H9 (cell line): ENCODE measurements around the gene CERS3. TPM values are rescaled to one million over a fixed set of nuclear protein-coding genes. Genes with fewer than 3 reads are reported as not detected.

Source experiments
- DNase-seq: peaks from one replicate; pipeline ENCODE4 v3.0.0-alpha.2; 2017
- H2AFZ ChIP-seq: one replicate; pipeline ENCODE4 v1.6.1; 2013; ENCODE audit warnings: mild to moderate bottlenecking, low read length, control low read depth, moderate library complexity
- H2AK5ac ChIP-seq: 2 replicates; pipeline ENCODE4 v1.6.1; 2013; ENCODE audit warnings: low read length, control low read depth, mixed read lengths; ENCODE audit not compliant: insufficient read length
- H2BK120ac ChIP-seq: one replicate; pipeline ENCODE4 v1.6.1; 2013; ENCODE audit warnings: low read depth, mild to moderate bottlenecking, low read length, control low read depth, inconsistent platforms; ENCODE audit not compliant: poor library complexity, severe bottlenecking
- H2BK12ac ChIP-seq: 2 replicates; pipeline ENCODE4 v1.6.1; 2013; ENCODE audit warnings: low read length, control low read depth, mixed read lengths, low read depth; ENCODE audit not compliant: insufficient read length
- H2BK15ac ChIP-seq: 2 replicates; pipeline ENCODE4 v1.6.1; 2013; ENCODE audit warnings: low read depth, low read length, control low read depth
- H2BK20ac ChIP-seq: one replicate; pipeline ENCODE4 v1.6.1; 2013; ENCODE audit warnings: low read depth, mild to moderate bottlenecking, low read length, control low read depth, inconsistent platforms; ENCODE audit not compliant: poor library complexity, severe bottlenecking
- H2BK5ac ChIP-seq: 2 replicates; pipeline ENCODE4 v1.6.1; 2013; ENCODE audit warnings: low read length, control low read depth, mixed read lengths; ENCODE audit not compliant: insufficient read length
- H3K14ac ChIP-seq: 2 replicates; pipeline ENCODE4 v1.6.1; 2013; ENCODE audit warnings: low read length, control low read depth; ENCODE audit not compliant: insufficient read depth
- H3K18ac ChIP-seq: 2 replicates; pipeline ENCODE4 v1.6.1; 2013; ENCODE audit warnings: low read depth, mild to moderate bottlenecking, mixed read lengths, low read length, control low read depth; ENCODE audit not compliant: insufficient read length
- H3K23ac ChIP-seq: 2 replicates; pipeline ENCODE4 v1.6.1; 2013; ENCODE audit warnings: low read length, control low read depth, mixed read lengths, low read depth; ENCODE audit not compliant: insufficient read length
- H3K23me2 ChIP-seq: 2 replicates; pipeline ENCODE4 v1.6.1; 2013; ENCODE audit warnings: low read depth, mild to moderate bottlenecking, mixed read lengths, low read length, control low read depth; ENCODE audit not compliant: insufficient read length, poor library complexity, severe bottlenecking
- H3K27ac ChIP-seq: 2 replicates; pipeline ENCODE4 v1.5.1; 2013; ENCODE audit warnings: low read length, control low read depth, mixed read lengths, low read depth; ENCODE audit not compliant: insufficient read length
- H3K27me3 ChIP-seq: 2 replicates; pipeline ENCODE4 v1.6.1; 2013; ENCODE audit warnings: low read length, control low read depth, inconsistent platforms; ENCODE audit not compliant: insufficient read depth
- H3K4ac ChIP-seq: 2 replicates; pipeline ENCODE4 v1.6.1; 2013; ENCODE audit warnings: low read depth, mild to moderate bottlenecking, control low read depth, inconsistent platforms, low read length, moderate library complexity
- H3K4me1 ChIP-seq: 2 replicates; pipeline ENCODE4 v1.6.1; 2013; ENCODE audit warnings: low read length, control low read depth, inconsistent platforms; ENCODE audit not compliant: insufficient read depth
- H3K4me2 ChIP-seq: 2 replicates; pipeline ENCODE4 v1.6.1; 2013; ENCODE audit warnings: low read length, control low read depth, mixed read lengths; ENCODE audit not compliant: insufficient read length, insufficient read depth
- H3K56ac ChIP-seq: 2 replicates; pipeline ENCODE4 v1.6.1; 2013; ENCODE audit warnings: low read depth, mild to moderate bottlenecking, mixed read lengths, low read length, control low read depth; ENCODE audit not compliant: insufficient read length
- H3K79me1 ChIP-seq: 2 replicates; pipeline ENCODE4 v1.6.1; 2013; ENCODE audit warnings: low read depth, mild to moderate bottlenecking, moderate library complexity, low read length, control low read depth, inconsistent platforms; ENCODE audit not compliant: insufficient read depth, poor library complexity, severe bottlenecking
- H3K79me2 ChIP-seq: 2 replicates; pipeline ENCODE4 v1.6.1; 2013; ENCODE audit warnings: low read length, control low read depth, inconsistent platforms; ENCODE audit not compliant: insufficient read depth
- H3K9ac ChIP-seq: 2 replicates; pipeline ENCODE4 v1.6.1; 2013; ENCODE audit warnings: low read length, control low read depth, mixed read lengths; ENCODE audit not compliant: insufficient read length; ENCODE audit errors: extremely low read depth
- H3K9me3 ChIP-seq: one replicate; pipeline ENCODE4 v1.6.1; 2013; ENCODE audit warnings: low read depth, low read length, inconsistent platforms; ENCODE audit not compliant: control insufficient read depth
- H3T11ph ChIP-seq: one replicate; pipeline ENCODE4 v1.6.1; 2013; ENCODE audit warnings: mild to moderate bottlenecking, low read length, control low read depth, inconsistent platforms
- H4K20me1 ChIP-seq: one replicate; pipeline ENCODE4 v1.6.1; 2013; ENCODE audit not compliant: control insufficient read depth, insufficient read length, insufficient read depth
- H4K5ac ChIP-seq: 2 replicates; pipeline ENCODE4 v1.6.1; 2013; ENCODE audit warnings: low read depth, mild to moderate bottlenecking, mixed read lengths, low read length, control low read depth; ENCODE audit not compliant: insufficient read length
- H4K8ac ChIP-seq: replicated peaks from 2 replicates; pipeline ENCODE4 v1.6.1; 2013; ENCODE audit warnings: low read length, control low read depth, mixed read lengths, low read depth; ENCODE audit not compliant: insufficient read length
- H4K91ac ChIP-seq: 2 replicates; pipeline ENCODE4 v1.6.1; 2013; ENCODE audit warnings: low read depth, mild to moderate bottlenecking, moderate library complexity, mixed read lengths, low read length, control low read depth; ENCODE audit not compliant: insufficient read length
- H3K27ac Mint-ChIP-seq, 3 experiments: 2 replicates in 2 of 3; 3 replicates in 1 of 3; pipeline ENCODE4 v1.8.0; 2020 to 2021; ENCODE audit warnings: mixed read lengths in 3 of 3, mild to moderate bottlenecking in 1 of 3, moderate library complexity in 1 of 3
- H3K27me3 Mint-ChIP-seq: 2 replicates; pipeline ENCODE4 v1.8.0; 2021; ENCODE audit warnings: low read depth, mild to moderate bottlenecking, moderate library complexity, mixed read lengths
- H3K36me3 Mint-ChIP-seq, 3 experiments: 2 replicates in 2 of 3; 3 replicates in 1 of 3; pipeline ENCODE4 v1.8.0; 2020 to 2021; ENCODE audit warnings: low read depth in 3 of 3, mixed read lengths in 3 of 3; ENCODE audit not compliant: insufficient read depth in 1 of 3
- H3K4me1 Mint-ChIP-seq, 2 experiments: 2 replicates each; pipeline ENCODE4 v1.8.0; 2020; ENCODE audit warnings: mixed read lengths in 2 of 2
- H3K4me3 Mint-ChIP-seq, 2 experiments: 2 replicates in 1 of 2; 3 replicates in 1 of 2; pipeline ENCODE4 v1.8.0; 2020 to 2021; ENCODE audit warnings: mild to moderate bottlenecking in 2 of 2, mixed read lengths in 2 of 2, moderate library complexity in 1 of 2
- H3K9me3 Mint-ChIP-seq, 2 experiments: 2 replicates in 1 of 2; 3 replicates in 1 of 2; pipeline ENCODE4 v1.8.0; 2020; ENCODE audit warnings: mild to moderate bottlenecking in 2 of 2, mixed read lengths in 2 of 2, moderate library complexity in 1 of 2
- WGBS: extraction: QIAGEN DNeasy Blood & Tissue Kit; methylation state at CpG from one replicate; pipeline ENCODE4 v1.1.7; 2013; ENCODE audit warnings: missing lambda C conversion rate, low lambda C conversion rate, mixed read lengths; ENCODE audit not compliant: insufficient read length; ENCODE audit errors: extremely low coverage; 5-methylcytosine and 5-hydroxymethylcytosine counted together
- total RNA-seq: library from RNA; stranded (reverse); gene quantifications from 2 replicates; pipeline ENCODE4 v1.2.1, GENCODE V29; 2021
- TF ChIP-seq, protein P1 (sequence below): fragments of 200-600 bp; sonication (generic); conservative IDR thresholded peaks from 3 replicates; pipeline ENCODE4 v1.8.0; 2021; ENCODE audit warnings: antibody characterized with exemption, mild to moderate bottlenecking

Gene CERS3
- total RNA-seq, 1 experiment from 2014 or later: 1.4 TPM

DNA sequence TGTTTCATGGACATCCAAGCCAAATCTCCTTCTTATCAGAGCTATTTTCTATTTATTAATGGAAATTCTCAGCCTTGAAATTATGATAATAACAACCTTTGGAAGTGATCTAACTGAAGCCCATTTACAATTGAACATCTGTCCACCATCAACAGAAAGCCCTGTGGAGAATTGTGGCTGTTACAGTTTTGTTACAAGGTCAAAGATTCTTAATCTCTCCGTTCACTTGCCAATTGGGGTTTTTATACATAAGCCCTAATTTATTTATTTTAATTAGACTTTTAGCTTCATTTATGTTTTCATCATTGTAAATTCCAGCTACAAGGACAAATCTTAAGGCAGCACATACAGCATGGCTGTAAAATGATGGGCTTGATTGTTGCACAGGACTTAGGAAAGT lies 3.3 kb downstream of the CERS3 start:
- Histone ChIP-seq H3K56ac (no peak overlapping the region), H3K79me2 (no peaks in the 10 kb centered on the region), H3K4ac (no peak overlapping the region), H3K14ac (no peak overlapping the region), H2BK5ac (no peak overlapping the region), H3K27ac (no peak overlapping the region), H3K9me3 (no peaks in the 10 kb centered on the region), H4K91ac (no peak overlapping the region), H2BK12ac (no peak overlapping the region), H3K79me1 (no peaks in the 10 kb centered on the region), H2BK120ac (no peak overlapping the region), H2AFZ (no peak overlapping the region), H3K27me3 (no peaks in the 10 kb centered on the region), H2BK20ac (no peak overlapping the region), H3K23me2 (no peaks in the 10 kb centered on the region), H3K23ac (no peak overlapping the region), H2BK15ac (no peak overlapping the region), H3K9ac (no peak overlapping the region), H3K18ac (no peak overlapping the region), H4K20me1 (no peaks in the 10 kb centered on the region), H4K8ac (no peak overlapping the region), H4K5ac (no peak overlapping the region), H2AK5ac (no peak overlapping the region), H3K4me2 (no peak overlapping the region), H3K4me1 (no peaks in the 10 kb centered on the region), H3T11ph (no peak overlapping the region)
- TF ChIP-seq, protein P1, sequence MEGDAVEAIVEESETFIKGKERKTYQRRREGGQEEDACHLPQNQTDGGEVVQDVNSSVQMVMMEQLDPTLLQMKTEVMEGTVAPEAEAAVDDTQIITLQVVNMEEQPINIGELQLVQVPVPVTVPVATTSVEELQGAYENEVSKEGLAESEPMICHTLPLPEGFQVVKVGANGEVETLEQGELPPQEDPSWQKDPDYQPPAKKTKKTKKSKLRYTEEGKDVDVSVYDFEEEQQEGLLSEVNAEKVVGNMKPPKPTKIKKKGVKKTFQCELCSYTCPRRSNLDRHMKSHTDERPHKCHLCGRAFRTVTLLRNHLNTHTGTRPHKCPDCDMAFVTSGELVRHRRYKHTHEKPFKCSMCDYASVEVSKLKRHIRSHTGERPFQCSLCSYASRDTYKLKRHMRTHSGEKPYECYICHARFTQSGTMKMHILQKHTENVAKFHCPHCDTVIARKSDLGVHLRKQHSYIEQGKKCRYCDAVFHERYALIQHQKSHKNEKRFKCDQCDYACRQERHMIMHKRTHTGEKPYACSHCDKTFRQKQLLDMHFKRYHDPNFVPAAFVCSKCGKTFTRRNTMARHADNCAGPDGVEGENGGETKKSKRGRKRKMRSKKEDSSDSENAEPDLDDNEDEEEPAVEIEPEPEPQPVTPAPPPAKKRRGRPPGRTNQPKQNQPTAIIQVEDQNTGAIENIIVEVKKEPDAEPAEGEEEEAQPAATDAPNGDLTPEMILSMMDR: no peak
- no peaks in the 10 kb centered on the region for H3K27me3 Mint-ChIP-seq
- WGBS: no CpG with 5 or more reads among the region's 1 CpG
- no peak overlapping the region for H3K4me3 Mint-ChIP-seq
- no peak overlapping the region for H3K27ac Mint-ChIP-seq
- no peak for DNase-seq
- H3K4me1 Mint-ChIP-seq: peaks cover 0 to 4% of the 10 kb centered on the region in 2 experiments; a peak in 2 of 4 replicates
- H3K9me3 Mint-ChIP-seq: peaks cover 5 to 6% of the 10 kb centered on the region in 2 experiments; a peak in 3 of 5 replicates
- no peaks in the 10 kb centered on the region for H3K36me3 Mint-ChIP-seq
